NCI-H2196 (cell line): ENCODE measurements around the gene DGKQ.
"Not testable (repeated sequence)": the region's sequence is repeated elsewhere in the genome, so short reads cannot be mapped to it uniquely, and the experiment has no call there.

Experiments
- DNase-seq: peaks from one replicate; lab custom pipeline; 2025; ENCODE audit not compliant: unreplicated experiment; lab: John Stamatoyannopoulos, UW

Gene DGKQ

DNA sequence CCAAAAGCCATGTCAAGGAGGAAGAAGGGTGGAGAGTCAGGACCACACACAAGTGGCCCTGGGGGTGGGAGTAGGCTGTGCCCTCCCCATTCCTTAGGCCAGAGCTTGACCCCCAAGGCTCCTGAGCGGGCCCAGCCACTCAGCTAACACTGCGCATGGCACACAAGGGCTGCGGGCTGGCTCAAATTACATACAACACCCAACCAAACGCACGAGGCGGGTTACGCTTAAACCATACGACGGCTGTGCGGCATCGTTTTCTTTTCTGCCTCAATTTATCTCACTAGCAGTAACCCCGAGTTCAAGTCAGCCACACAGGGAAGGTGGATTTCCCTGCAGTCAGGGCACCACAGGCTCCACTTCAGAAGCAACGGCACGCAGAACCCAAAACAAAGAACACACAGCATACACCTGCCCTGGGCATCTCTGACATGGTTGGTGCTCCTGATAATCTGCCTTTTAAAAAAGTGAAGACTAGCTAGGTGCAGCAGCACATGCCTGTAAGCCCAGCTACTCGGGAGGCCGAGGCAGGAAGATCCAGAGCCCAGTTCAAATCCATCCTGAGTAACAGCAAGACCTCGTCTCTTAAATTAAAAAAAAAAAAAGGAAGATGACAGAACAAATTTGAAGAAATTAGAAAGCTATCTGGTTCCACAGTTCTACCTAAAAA, 44.1 kb downstream of the DGKQ start:
- no peak for DNase-seq

DNA sequence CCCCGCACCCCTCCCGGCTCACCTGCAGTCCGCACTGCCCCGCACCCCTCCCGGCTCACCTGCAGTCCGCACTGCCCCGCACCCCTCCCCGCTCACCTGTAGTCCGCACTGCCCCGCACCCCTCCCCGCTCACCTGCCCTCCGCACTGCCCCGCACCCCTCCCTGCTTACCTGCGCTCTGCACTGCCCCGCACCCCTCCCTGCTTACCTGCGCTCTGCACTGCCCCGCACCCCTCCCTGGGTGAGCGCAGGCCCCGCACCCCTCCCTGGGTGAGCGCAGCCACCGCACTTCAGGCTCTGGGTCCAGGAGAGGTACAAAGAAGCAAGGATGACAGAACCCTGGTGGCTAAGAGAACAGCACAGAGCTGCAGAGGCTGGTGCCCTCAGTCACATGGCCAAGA, 45.8 kb downstream of the DGKQ start:
- not testable (repeated sequence) for DNase-seq

DNA sequence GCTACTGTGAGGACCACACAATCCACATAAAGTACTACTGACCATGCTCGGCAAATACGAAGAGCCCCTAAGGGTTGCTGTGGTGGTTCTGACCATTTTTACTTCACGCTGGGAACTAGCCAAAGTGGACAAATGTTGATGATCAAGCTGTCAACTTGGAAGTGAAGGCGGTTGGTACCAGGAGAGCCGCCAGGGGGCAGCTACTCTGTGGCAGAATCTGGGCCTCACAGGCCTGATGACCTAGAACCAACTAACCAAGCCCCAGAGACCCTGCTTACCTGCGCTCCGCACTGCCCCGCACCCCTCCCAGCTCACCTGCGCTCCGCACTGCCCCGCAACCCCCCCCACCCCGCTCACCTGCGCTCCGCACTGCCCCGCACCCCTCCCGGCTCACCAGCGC, 46.8 kb downstream of the DGKQ start:
- DNase-seq, result no peak

DNA sequence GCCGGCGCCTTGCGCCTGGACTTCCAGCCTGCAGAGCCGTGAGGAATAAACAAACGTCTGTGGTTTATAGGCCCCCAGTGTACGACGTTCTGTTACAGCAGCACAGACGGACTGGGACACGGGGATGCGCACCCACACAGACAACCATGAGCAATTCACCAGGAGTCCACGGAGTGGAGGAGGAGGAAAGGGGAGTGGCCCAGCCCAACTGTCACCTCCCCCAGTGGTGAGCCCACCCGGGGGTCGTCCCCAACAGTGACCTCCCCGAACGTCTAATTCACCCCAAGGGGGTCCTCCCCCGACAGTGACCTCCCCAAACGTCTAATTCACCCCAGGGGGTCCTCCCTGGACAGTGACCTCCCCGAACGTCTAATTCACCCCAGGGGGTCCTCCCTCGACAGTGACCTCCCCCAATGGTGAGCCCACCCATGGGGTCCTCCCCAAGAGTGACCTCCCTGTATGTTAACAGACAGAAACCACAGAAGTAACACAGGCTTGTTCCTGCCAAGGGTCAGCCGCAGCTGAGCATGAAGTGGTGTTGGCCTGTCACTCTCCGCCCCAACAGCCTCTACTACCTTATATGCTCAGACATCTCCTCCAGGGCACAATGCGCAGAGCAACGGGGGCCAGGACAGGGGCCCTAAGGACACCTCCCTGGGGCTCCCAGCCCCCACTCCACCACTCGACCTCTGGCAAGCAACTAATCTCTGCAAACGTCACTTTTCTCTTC, 47.4 kb downstream of the DGKQ start:
- no peak for DNase-seq

DNA sequence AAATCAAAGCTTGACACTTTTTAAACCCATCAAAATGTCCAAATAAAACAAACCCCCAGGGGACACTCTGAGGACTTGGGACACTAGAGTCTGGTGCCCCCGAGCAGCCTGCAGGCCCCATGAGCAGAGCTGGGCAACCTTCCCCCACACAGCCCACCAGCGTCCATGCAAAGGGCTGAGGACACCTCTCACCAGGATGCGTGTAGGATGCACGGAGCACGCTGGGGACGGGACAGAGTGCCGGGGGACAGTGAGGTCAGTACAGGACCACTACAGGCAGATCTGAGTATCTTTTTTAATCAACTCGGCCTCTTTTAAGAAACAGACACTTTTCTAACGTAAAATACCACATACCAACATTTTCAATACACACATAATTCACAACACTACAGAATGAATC, 48.2 kb downstream of the DGKQ start:
- DNase-seq, result no peak

DNA sequence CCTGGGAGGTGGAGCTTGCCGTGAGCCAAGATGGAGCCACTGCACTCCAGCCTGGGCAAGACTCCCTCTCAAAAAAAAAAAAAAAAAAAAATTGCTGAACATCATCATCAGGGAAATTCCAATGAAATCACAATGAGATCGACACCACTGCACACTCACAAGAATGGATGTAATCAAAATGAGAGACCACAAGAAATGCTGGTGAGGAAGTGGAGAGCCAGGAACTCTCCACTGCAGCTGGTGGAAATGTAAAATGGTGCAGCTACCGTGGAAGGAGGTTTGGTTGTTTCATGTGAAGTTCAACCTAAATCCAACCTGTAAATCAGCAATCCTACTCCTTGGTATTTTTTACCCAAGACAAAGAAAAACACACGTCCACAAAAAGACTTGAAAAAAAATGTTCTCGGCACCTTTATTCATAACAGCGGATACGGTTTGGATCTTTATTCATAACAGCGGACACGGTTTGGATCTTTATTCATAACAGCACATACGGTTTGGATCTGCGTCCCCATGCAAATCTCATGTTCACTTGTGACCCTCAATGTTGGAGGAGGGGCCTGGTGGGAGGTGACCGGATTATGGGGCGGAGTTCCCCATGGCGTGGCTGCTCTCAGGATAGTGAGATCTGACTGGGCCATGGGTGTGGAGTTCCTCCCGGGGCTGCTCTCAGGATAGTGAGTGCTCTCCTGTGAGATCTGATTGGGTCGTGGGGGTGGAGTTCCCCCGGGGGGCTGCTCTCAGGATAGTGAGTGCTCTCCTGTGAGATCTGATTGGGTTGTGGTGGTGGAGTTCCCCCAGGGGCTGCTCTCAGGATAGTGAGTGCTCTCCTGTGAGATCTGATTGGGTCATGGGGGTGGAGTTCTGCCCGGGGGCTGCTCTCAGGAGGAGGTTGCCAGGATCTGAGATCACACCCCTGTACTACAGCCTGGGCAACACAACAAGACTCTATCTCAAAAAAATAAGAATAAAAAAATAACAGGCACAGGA, 49.0 kb downstream of the DGKQ start:
- no peak for DNase-seq

DNA sequence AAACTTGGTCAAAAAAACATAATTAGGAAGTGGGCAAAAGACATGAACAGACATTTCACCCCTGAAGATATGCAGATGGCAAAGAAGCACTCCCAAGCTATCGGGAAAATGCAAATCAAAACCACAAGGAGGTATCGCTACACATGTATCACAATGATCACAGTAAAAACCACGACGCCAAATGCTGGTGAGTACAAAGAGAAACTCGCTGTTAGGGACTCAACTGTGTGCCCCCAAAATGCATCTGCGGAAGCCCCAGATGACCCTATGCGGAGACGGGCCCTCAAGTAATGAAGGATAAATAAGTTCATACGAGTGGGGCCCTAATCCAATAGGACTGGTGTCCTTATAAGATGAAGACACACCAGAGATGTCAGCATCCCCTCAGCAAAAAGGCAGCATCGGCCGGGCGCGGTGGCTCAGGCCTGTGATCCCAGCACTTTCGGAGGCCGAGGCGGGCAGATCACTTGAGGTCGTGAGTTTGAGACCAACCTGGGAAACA, 51.5 kb downstream of the DGKQ start:
- no peak for DNase-seq

DNA sequence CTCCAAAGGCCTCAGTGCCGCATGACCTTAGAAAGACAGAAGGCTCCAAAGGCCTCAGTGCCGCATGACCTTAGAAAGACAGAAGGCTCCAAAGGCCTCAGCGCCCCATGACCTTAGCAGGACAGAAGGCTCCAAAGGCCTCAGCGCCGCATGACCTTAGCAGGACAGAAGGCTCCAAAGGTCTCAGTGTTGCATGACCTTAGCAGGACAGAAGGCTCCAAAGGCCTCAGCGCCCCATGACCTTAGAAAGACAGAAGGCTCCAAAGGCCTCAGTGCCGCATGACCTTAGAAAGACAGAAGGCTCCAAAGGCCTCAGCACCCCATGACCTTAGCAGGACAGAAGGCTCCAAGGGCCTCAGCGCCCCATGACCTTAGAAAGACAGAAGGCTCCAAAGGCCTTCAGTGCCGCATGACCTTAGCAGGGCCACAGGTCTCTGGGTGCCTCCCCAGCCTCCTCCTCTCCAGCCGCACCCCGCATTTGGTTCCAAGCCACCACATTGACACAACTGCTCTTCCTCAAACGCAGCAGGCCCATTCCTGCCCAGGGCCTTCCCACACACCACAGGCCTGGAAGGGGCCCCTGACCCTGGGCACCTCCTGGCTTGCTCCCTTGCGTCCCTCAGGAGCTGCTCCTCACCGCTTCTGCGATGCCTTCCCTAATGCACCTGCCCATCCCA, 54.2 kb downstream of the DGKQ start:
- DNase-seq, result not testable (repeated sequence)

DNA sequence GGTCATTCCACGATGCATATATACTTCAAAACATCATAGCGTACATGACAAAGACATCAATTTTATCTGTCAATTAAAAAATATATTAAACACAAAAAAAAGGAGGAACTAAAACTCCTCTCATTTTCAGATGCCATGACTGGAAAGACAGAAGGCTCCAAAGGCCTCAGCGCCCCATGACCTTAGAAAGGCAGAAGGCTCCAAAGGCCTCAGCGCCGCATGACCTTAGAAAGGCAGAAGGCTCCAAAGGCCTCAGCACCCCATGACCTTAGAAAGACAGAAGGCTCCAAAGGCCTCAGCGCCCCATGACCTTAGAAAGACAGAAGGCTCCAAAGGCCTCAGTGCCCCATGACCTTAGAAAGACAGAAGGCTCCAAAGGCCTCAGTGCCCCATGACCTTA, 54.8 kb downstream of the DGKQ start:
- not testable (repeated sequence) for DNase-seq

DNA sequence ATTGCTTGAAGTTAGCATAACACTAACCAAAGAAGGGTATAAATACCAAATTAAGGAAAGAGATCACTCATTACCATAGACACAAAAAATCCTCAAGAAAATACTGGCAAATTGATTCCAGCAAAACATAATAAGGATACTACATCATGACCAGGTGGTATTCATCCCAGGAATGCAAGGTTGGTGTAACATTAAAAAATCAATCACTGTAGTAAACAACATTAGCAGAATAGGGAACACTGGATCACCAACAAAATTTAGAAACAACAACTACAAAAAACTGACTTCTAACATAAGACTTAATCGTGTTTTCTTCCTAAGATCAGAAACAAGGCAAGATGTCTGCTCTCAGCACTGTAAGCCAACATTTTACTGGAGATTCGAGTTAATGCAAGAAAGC, 55.4 kb downstream of the DGKQ start:
- DNase-seq, result no peak

DNA sequence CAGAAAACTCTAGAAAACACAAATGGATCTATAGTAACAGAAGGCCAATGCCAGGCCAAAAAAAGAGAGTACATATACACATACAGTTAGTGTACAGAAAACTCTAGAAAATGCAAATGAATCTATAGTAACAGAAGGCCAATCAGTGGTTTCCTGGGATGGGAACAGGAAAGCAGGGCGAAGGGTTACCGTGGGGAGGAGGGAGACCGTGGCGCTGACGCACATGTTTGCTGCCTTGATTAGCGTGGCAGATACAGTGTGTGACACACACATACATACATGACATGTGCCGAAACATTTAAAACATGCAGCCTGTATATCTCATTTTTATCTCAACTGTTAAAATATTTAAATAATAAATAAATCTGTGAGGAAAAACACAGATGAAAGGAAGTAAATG, 55.9 kb downstream of the DGKQ start:
- no peak for DNase-seq

DNA sequence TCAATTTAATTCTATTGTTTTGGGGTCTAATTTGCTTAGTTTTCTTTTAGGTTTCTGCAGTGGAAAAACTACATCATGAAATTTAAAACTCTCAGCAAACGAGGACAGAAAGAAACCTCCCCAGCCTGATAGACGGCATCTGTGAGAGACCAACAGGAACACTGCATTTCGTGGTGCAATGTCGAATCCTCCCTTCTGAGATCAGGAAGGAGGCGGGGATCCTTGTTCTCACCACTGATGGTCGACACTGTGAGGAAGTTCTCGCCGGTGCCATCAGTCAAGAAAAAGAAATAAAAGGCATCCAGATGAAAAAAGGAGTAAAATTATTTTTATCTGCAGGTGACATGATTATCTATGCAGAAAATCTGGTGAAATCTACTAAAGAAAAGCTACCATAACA, 57.8 kb downstream of the DGKQ start:
- no peak for DNase-seq

DNA sequence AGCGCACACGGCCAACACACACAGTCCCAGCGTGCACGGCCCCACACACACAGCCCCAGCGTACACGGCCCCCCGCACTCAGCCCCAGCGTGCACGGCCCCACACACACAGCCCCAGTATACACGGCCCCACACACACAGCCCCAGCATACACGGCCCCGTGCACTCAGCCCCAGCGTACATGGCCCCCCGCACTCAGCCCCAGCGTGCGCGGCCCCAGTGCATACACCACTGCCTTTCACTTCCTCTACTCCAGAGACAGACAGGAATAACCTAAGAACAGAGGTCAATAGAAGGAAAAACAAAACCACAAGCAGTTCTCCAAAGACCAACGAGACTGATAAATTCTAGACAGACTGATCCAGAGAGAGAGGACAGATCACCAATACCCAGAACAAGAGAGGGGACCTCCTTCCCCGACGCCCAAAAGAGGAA, 58.3 kb downstream of the DGKQ start:
- DNase-seq, result no peak

DNA sequence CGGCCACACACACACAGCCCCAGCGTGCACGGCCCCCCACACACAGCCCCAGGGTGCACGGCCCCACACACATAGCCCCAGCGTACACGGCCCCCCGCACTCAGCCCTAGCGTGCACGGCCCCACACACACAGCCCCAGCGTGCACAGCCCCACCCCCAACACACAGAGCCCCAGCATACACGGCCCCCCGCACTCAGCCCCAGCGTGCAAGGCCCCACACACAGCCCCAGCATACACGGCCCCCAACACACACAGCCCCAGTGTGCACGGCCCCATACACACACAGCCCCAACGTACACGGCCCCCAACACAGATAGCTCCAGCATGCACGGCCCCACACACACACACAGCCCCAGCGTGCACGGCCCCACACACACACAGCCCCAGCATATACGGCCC, 58.8 kb downstream of the DGKQ start:
- DNase-seq, result no peak

DNA sequence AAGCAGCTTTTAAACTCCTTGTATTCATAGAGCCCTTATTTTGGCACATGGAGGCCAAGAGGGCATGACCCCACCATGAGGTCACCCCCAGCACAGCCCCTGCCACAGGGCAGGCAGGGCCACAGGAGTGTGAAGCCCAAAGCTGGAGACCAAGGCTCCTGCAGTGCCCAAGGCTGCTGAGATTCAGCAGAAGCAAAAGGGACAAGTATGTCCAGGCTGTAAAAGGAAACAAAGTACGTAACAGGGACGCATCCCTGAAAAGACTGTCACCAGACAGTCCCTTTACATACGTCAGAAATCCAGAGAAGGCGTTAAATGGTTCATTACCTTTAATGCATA, 60.1 kb downstream of the DGKQ start:
- DNase-seq, result no peak

DNA sequence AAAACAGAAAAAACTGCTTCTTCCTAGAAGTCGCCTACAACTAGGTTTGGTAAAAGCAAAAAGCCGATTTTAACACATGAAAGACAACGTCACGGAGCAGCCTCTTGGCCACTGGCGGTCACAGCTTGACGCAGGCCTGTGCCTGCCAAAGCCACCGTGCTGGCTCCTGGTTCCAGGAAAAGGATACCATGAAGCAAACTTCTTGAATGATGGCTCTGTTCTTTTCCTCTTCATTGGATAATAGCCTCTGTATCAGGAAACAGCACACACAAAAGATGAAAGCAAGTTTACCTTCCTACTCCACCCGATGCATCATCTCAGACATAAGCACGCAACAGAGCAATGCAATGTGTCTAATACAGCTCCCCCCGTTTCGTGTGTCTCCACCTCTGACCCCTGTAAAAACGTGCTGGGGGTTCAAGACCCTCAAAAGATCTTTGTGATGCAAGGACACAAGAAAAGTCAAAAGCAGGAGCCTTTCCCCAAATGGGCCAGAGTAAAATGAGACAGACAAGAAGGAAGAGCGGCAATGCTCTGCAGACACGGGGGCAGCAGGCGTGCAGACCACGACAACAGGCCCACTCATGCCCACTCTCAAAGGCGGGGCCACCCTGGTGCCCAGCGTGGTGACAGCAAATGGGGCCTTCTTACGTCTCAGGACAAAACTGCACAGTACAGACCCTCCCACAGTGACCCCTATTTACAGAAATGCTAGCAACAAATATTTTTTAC, 60.7 kb downstream of the DGKQ start:
- DNase-seq, result no peak

DNA sequence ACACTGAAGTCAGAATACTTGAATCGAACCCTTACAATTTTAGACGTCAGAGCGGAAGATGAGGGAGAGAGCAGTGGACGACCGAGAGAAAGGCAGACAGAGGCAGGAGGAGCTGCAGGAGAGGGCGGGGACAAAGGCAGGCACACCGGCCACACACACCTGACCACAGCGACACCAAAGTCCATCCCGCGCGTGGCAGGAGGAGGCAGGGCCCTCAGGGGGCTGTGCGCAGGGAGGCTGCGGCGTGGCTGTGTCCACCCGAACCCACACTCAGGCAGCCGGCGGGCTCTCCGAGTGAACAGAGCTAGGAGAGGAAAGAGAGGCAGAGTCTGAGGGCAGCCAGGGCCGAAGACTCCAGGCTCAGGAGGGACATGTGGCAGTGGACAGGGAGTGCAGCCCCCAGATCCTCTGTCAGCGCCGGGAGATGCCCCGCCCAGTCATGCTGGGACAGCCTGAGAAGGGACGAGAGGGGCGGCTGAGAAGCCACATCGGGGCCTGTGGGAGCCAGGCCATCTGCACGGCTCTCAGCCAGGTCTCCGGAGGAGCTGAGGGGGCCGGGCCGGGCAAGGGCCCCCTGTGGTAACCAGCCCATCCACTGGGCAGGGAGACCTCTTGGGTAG, 61.4 kb downstream of the DGKQ start:
- no peak for DNase-seq

DNA sequence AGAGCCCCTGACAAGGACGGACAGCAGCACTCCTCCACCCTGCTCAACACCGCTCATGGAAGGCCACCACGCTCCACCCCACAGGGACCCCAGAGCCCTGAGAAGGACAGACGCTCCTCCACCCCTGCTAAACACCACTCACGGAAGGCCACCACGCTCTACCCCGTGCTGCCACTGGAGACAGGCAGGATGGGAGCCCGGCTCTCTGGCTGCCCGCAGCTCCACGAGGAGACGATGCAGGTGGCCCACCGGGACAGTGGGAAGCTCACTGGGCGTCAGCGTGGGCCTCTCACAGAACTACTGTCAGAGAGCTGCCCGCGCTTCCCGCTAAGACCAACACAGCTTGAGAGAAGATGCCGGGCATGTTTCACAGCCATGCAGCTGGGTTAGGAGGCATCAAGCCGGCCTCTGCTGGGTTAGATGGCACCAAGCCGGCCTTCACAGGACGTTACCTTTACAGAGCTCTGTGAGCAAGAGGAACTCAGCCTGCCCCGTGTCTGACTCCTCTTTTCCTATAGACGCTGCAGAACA, 62.1 kb downstream of the DGKQ start:
- DNase-seq, result no peak

DNA sequence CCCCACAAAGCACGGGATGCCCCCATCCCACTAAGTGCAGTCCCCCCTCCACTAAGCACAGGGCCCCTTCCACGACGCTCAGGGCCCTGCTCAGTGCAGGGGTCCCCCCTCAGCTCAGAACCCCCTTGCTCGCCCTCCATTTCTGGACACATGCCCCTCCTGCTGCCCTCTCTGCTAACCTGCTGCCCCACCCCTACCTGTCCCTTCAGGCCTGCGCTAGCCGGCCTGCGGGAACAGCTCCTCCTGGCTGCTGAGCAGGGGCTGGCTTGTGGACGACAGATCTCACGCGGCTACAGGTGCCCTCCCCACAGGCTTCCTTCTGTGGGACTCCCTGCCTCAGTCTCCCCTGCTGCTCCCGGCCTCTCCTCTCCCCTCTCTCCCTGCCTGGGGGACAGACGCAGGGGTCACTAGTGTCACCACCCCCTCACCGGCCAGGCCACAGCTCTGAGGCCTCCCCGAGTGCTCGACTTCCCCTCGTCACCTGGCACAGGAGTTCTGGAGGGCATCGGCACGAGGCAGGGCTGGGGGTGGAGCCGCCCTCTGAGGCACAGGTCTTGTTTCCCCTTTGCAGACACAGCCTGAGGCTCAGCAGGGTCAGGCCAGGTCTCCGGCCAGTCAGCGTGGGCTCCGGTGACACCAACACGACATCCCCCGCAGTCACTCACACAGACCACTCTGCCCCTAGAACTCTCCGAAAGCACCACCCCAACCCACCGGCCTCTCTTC, 62.8 kb downstream of the DGKQ start:
- no peak for DNase-seq
